ENCODE data around the gene SLC22A13.

DNA sequence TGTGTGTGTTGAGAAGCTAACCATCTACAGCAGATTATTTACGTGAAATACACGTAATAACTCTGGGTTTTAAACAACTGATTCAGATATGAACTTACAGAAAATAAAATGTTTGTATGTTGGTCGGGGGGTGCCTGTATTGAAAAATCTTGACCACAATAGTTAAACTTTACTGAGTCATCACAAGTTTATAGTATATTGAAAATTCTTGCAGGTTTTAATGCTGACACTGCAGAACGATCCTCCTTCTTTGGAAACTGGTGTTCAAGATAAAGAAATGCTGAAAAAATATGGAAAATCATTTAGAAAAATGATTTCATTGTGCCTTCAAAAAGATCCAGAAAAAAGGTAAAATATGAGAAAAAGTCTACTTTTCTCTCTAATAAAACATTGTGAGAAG is 41.3 kb upstream of the SLC22A13 start:
- TF ChIP-seq, protein P1, sequence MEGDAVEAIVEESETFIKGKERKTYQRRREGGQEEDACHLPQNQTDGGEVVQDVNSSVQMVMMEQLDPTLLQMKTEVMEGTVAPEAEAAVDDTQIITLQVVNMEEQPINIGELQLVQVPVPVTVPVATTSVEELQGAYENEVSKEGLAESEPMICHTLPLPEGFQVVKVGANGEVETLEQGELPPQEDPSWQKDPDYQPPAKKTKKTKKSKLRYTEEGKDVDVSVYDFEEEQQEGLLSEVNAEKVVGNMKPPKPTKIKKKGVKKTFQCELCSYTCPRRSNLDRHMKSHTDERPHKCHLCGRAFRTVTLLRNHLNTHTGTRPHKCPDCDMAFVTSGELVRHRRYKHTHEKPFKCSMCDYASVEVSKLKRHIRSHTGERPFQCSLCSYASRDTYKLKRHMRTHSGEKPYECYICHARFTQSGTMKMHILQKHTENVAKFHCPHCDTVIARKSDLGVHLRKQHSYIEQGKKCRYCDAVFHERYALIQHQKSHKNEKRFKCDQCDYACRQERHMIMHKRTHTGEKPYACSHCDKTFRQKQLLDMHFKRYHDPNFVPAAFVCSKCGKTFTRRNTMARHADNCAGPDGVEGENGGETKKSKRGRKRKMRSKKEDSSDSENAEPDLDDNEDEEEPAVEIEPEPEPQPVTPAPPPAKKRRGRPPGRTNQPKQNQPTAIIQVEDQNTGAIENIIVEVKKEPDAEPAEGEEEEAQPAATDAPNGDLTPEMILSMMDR (IDR thresholded peaks at IDR 0.05), result no peak
- TF ChIP-seq POLR2A (IDR thresholded peaks at IDR 0.05), result no peak
